ENCODE results near the gene BRD2.

GRCh38 chr6:33010356-33010755 lies 42.0 kb downstream of the BRD2 start:
- TF ChIP-seq CTCF (conservative IDR thresholded peaks at IDR 0.05) (no peak), ZFX (IDR thresholded peaks at IDR 0.05) (no peak)

Measured in C4-2B (cell line).